ENCODE data around the gene ARFGEF3.

- no peak for TF ChIP-seq TCF12 (IDR thresholded peaks at IDR 0.05)
- TF ChIP-seq EZH2phosphoT487 (IDR thresholded peaks at IDR 0.05; ENCODE audit: borderline replicate concordance, low read depth): no peak
- no peak for TF ChIP-seq CTCF (IDR thresholded peaks at IDR 0.05)
- TF ChIP-seq, protein P1, sequence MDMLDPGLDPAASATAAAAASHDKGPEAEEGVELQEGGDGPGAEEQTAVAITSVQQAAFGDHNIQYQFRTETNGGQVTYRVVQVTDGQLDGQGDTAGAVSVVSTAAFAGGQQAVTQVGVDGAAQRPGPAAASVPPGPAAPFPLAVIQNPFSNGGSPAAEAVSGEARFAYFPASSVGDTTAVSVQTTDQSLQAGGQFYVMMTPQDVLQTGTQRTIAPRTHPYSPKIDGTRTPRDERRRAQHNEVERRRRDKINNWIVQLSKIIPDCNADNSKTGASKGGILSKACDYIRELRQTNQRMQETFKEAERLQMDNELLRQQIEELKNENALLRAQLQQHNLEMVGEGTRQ (IDR thresholded peaks at IDR 0.05; ENCODE audit: borderline replicate concordance, low read depth, low read length): no peak
Measured at GRCh38 chr6:138197570-138197969, 35.8 kb downstream of the ARFGEF3 start.
